H9 (cell line): Measurements from ENCODE around the gene EPN3. TPM values are rescaled to one million over a fixed set of nuclear protein-coding genes. Genes with fewer than 3 reads are reported as not detected.

Source experiments
- DNase-seq: peaks from one replicate; pipeline ENCODE4 v3.0.0-alpha.2; 2017
- H2AFZ ChIP-seq: one replicate; pipeline ENCODE4 v1.6.1; 2013; ENCODE audit warnings: mild to moderate bottlenecking, low read length, control low read depth, moderate library complexity
- H2AK5ac ChIP-seq: 2 replicates; pipeline ENCODE4 v1.6.1; 2013; ENCODE audit warnings: low read length, control low read depth, mixed read lengths; ENCODE audit not compliant: insufficient read length
- H2BK120ac ChIP-seq: one replicate; pipeline ENCODE4 v1.6.1; 2013; ENCODE audit warnings: low read depth, mild to moderate bottlenecking, low read length, control low read depth, inconsistent platforms; ENCODE audit not compliant: poor library complexity, severe bottlenecking
- H2BK12ac ChIP-seq: 2 replicates; pipeline ENCODE4 v1.6.1; 2013; ENCODE audit warnings: low read length, control low read depth, mixed read lengths, low read depth; ENCODE audit not compliant: insufficient read length
- H2BK15ac ChIP-seq: 2 replicates; pipeline ENCODE4 v1.6.1; 2013; ENCODE audit warnings: low read depth, low read length, control low read depth
- H2BK20ac ChIP-seq: one replicate; pipeline ENCODE4 v1.6.1; 2013; ENCODE audit warnings: low read depth, mild to moderate bottlenecking, low read length, control low read depth, inconsistent platforms; ENCODE audit not compliant: poor library complexity, severe bottlenecking
- H2BK5ac ChIP-seq: 2 replicates; pipeline ENCODE4 v1.6.1; 2013; ENCODE audit warnings: low read length, control low read depth, mixed read lengths; ENCODE audit not compliant: insufficient read length
- H3K14ac ChIP-seq: 2 replicates; pipeline ENCODE4 v1.6.1; 2013; ENCODE audit warnings: low read length, control low read depth; ENCODE audit not compliant: insufficient read depth
- H3K18ac ChIP-seq: 2 replicates; pipeline ENCODE4 v1.6.1; 2013; ENCODE audit warnings: low read depth, mild to moderate bottlenecking, mixed read lengths, low read length, control low read depth; ENCODE audit not compliant: insufficient read length
- H3K23ac ChIP-seq: 2 replicates; pipeline ENCODE4 v1.6.1; 2013; ENCODE audit warnings: low read length, control low read depth, mixed read lengths, low read depth; ENCODE audit not compliant: insufficient read length
- H3K23me2 ChIP-seq: 2 replicates; pipeline ENCODE4 v1.6.1; 2013; ENCODE audit warnings: low read depth, mild to moderate bottlenecking, mixed read lengths, low read length, control low read depth; ENCODE audit not compliant: insufficient read length, poor library complexity, severe bottlenecking
- H3K27ac ChIP-seq: 2 replicates; pipeline ENCODE4 v1.5.1; 2013; ENCODE audit warnings: low read length, control low read depth, mixed read lengths, low read depth; ENCODE audit not compliant: insufficient read length
- H3K27me3 ChIP-seq: 2 replicates; pipeline ENCODE4 v1.6.1; 2013; ENCODE audit warnings: low read length, control low read depth, inconsistent platforms; ENCODE audit not compliant: insufficient read depth
- H3K4ac ChIP-seq: 2 replicates; pipeline ENCODE4 v1.6.1; 2013; ENCODE audit warnings: low read depth, mild to moderate bottlenecking, control low read depth, inconsistent platforms, low read length, moderate library complexity
- H3K4me1 ChIP-seq: 2 replicates; pipeline ENCODE4 v1.6.1; 2013; ENCODE audit warnings: low read length, control low read depth, inconsistent platforms; ENCODE audit not compliant: insufficient read depth
- H3K4me2 ChIP-seq: 2 replicates; pipeline ENCODE4 v1.6.1; 2013; ENCODE audit warnings: low read length, control low read depth, mixed read lengths; ENCODE audit not compliant: insufficient read length, insufficient read depth
- H3K56ac ChIP-seq: 2 replicates; pipeline ENCODE4 v1.6.1; 2013; ENCODE audit warnings: low read depth, mild to moderate bottlenecking, mixed read lengths, low read length, control low read depth; ENCODE audit not compliant: insufficient read length
- H3K79me1 ChIP-seq: 2 replicates; pipeline ENCODE4 v1.6.1; 2013; ENCODE audit warnings: low read depth, mild to moderate bottlenecking, moderate library complexity, low read length, control low read depth, inconsistent platforms; ENCODE audit not compliant: insufficient read depth, poor library complexity, severe bottlenecking
- H3K79me2 ChIP-seq: 2 replicates; pipeline ENCODE4 v1.6.1; 2013; ENCODE audit warnings: low read length, control low read depth, inconsistent platforms; ENCODE audit not compliant: insufficient read depth
- H3K9ac ChIP-seq: 2 replicates; pipeline ENCODE4 v1.6.1; 2013; ENCODE audit warnings: low read length, control low read depth, mixed read lengths; ENCODE audit not compliant: insufficient read length; ENCODE audit errors: extremely low read depth
- H3K9me3 ChIP-seq: one replicate; pipeline ENCODE4 v1.6.1; 2013; ENCODE audit warnings: low read depth, low read length, inconsistent platforms; ENCODE audit not compliant: control insufficient read depth
- H3T11ph ChIP-seq: one replicate; pipeline ENCODE4 v1.6.1; 2013; ENCODE audit warnings: mild to moderate bottlenecking, low read length, control low read depth, inconsistent platforms
- H4K20me1 ChIP-seq: one replicate; pipeline ENCODE4 v1.6.1; 2013; ENCODE audit not compliant: control insufficient read depth, insufficient read length, insufficient read depth
- H4K5ac ChIP-seq: 2 replicates; pipeline ENCODE4 v1.6.1; 2013; ENCODE audit warnings: low read depth, mild to moderate bottlenecking, mixed read lengths, low read length, control low read depth; ENCODE audit not compliant: insufficient read length
- H4K8ac ChIP-seq: replicated peaks from 2 replicates; pipeline ENCODE4 v1.6.1; 2013; ENCODE audit warnings: low read length, control low read depth, mixed read lengths, low read depth; ENCODE audit not compliant: insufficient read length
- H4K91ac ChIP-seq: 2 replicates; pipeline ENCODE4 v1.6.1; 2013; ENCODE audit warnings: low read depth, mild to moderate bottlenecking, moderate library complexity, mixed read lengths, low read length, control low read depth; ENCODE audit not compliant: insufficient read length
- H3K27ac Mint-ChIP-seq, 3 experiments: 2 replicates in 2 of 3; 3 replicates in 1 of 3; pipeline ENCODE4 v1.8.0; 2020 to 2021; ENCODE audit warnings: mixed read lengths in 3 of 3, mild to moderate bottlenecking in 1 of 3, moderate library complexity in 1 of 3
- H3K27me3 Mint-ChIP-seq: 2 replicates; pipeline ENCODE4 v1.8.0; 2021; ENCODE audit warnings: low read depth, mild to moderate bottlenecking, moderate library complexity, mixed read lengths
- H3K36me3 Mint-ChIP-seq, 3 experiments: 2 replicates in 2 of 3; 3 replicates in 1 of 3; pipeline ENCODE4 v1.8.0; 2020 to 2021; ENCODE audit warnings: low read depth in 3 of 3, mixed read lengths in 3 of 3; ENCODE audit not compliant: insufficient read depth in 1 of 3
- H3K4me1 Mint-ChIP-seq, 2 experiments: 2 replicates each; pipeline ENCODE4 v1.8.0; 2020; ENCODE audit warnings: mixed read lengths in 2 of 2
- H3K4me3 Mint-ChIP-seq, 2 experiments: 2 replicates in 1 of 2; 3 replicates in 1 of 2; pipeline ENCODE4 v1.8.0; 2020 to 2021; ENCODE audit warnings: mild to moderate bottlenecking in 2 of 2, mixed read lengths in 2 of 2, moderate library complexity in 1 of 2
- H3K9me3 Mint-ChIP-seq, 2 experiments: 2 replicates in 1 of 2; 3 replicates in 1 of 2; pipeline ENCODE4 v1.8.0; 2020; ENCODE audit warnings: mild to moderate bottlenecking in 2 of 2, mixed read lengths in 2 of 2, moderate library complexity in 1 of 2
- WGBS: extraction: QIAGEN DNeasy Blood & Tissue Kit; methylation state at CpG from one replicate; pipeline ENCODE4 v1.1.7; 2013; ENCODE audit warnings: missing lambda C conversion rate, low lambda C conversion rate, mixed read lengths; ENCODE audit not compliant: insufficient read length; ENCODE audit errors: extremely low coverage; 5-methylcytosine and 5-hydroxymethylcytosine counted together
- total RNA-seq: library from RNA; stranded (reverse); gene quantifications from 2 replicates; pipeline ENCODE4 v1.2.1, GENCODE V29; 2021
- TF ChIP-seq, protein P1 (sequence below): fragments of 200-600 bp; sonication (generic); conservative IDR thresholded peaks from 3 replicates; pipeline ENCODE4 v1.8.0; 2021; ENCODE audit warnings: antibody characterized with exemption, mild to moderate bottlenecking

EPN3 gene
- total RNA-seq, 1 experiment from 2014 or later = 1.9 TPM

- Histone ChIP-seq H3K23ac (no peak overlapping the region), H3K9me3 (no peaks in the 10 kb centered on the region), H2BK15ac (no peak overlapping the region), H4K91ac (no peak overlapping the region), H4K8ac (no peak overlapping the region), H3K79me1 (no peaks in the 10 kb centered on the region), H4K5ac (no peak overlapping the region), H2BK12ac (no peak overlapping the region), H2BK20ac (no peak overlapping the region), H3K18ac (no peak overlapping the region), H3K4ac (no peak overlapping the region), H3K27me3 (no peaks in the 10 kb centered on the region; the same call in 1 of the 2 replicates), H4K20me1 (no peaks in the 10 kb centered on the region), H3K79me2 (no peaks in the 10 kb centered on the region), H3K4me1 (peaks cover 2% of the 10 kb centered on the region; the same call in 1 of the 2 replicates), H3K14ac (no peak overlapping the region; the same call in 1 of the 2 replicates), H3K27ac (no peak overlapping the region), H3K23me2 (peaks cover 6% of the 10 kb centered on the region), H3T11ph (no peak overlapping the region), H3K56ac (no peak overlapping the region), H2AFZ (no peak overlapping the region), H2AK5ac (no peak overlapping the region), H3K4me2 (no peak overlapping the region), H3K9ac (no peak overlapping the region), H2BK120ac (no peak overlapping the region), H2BK5ac (no peak overlapping the region)
- no peak overlapping the region for H3K4me3 Mint-ChIP-seq
- TF ChIP-seq, protein P1, sequence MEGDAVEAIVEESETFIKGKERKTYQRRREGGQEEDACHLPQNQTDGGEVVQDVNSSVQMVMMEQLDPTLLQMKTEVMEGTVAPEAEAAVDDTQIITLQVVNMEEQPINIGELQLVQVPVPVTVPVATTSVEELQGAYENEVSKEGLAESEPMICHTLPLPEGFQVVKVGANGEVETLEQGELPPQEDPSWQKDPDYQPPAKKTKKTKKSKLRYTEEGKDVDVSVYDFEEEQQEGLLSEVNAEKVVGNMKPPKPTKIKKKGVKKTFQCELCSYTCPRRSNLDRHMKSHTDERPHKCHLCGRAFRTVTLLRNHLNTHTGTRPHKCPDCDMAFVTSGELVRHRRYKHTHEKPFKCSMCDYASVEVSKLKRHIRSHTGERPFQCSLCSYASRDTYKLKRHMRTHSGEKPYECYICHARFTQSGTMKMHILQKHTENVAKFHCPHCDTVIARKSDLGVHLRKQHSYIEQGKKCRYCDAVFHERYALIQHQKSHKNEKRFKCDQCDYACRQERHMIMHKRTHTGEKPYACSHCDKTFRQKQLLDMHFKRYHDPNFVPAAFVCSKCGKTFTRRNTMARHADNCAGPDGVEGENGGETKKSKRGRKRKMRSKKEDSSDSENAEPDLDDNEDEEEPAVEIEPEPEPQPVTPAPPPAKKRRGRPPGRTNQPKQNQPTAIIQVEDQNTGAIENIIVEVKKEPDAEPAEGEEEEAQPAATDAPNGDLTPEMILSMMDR = no peak
- WGBS = no CpG with 5 or more reads among the region's 4 CpGs
- H3K36me3 Mint-ChIP-seq = no peaks in the 10 kb centered on the region
- no peak for DNase-seq
- H3K27ac Mint-ChIP-seq = no peak overlapping the region; a peak in 1 of 7 replicates
- H3K4me1 Mint-ChIP-seq = peaks cover 22 to 28% of the 10 kb centered on the region in 2 experiments
- no peaks in the 10 kb centered on the region for H3K9me3 Mint-ChIP-seq
- peaks cover 32% of the 10 kb centered on the region for H3K27me3 Mint-ChIP-seq
Observed at GRCh38 chr17:50527949-50528474, 4.5 kb upstream of the EPN3 start.
